CD4-positive, alpha-beta T cell treated with Interferon alpha-2 for 1 hour (primary cell): ENCODE measurements around the gene TMTC4.
"Not testable (repeated sequence)": the region's sequence is repeated elsewhere in the genome, so short reads cannot be mapped to it uniquely, and the experiment has no call there.

Experiments
- DNase-seq, 2 donors: peaks; one replicate each; pipeline ENCODE4 v3.0.0-alpha.2; 2020 to 2022

The TMTC4 gene, protein sequence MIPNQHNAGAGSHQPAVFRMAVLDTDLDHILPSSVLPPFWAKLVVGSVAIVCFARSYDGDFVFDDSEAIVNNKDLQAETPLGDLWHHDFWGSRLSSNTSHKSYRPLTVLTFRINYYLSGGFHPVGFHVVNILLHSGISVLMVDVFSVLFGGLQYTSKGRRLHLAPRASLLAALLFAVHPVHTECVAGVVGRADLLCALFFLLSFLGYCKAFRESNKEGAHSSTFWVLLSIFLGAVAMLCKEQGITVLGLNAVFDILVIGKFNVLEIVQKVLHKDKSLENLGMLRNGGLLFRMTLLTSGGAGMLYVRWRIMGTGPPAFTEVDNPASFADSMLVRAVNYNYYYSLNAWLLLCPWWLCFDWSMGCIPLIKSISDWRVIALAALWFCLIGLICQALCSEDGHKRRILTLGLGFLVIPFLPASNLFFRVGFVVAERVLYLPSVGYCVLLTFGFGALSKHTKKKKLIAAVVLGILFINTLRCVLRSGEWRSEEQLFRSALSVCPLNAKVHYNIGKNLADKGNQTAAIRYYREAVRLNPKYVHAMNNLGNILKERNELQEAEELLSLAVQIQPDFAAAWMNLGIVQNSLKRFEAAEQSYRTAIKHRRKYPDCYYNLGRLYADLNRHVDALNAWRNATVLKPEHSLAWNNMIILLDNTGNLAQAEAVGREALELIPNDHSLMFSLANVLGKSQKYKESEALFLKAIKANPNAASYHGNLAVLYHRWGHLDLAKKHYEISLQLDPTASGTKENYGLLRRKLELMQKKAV

DNA sequence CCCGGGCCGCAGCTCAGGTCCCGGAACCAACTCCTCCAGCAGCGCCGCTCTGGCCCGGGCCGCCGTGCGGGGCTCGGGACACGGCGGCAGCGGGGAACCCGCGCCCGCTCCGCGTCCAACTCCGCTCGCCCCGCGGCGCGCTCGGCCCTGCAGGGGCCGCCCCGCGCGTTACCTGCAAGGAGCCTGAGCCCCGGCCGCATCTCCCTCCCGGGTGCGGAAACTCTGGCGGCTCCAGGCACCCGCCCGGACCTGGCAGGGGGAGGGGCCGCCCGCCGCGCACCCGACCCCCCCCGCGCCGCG, at the start of gene TMTC4:
TSS of gene TMTC4 (minus strand) at position 224 of the 300 bp plus-strand sequence. CDS start 4,433 bp downstream, outside the sequence.
- no peak for DNase-seq

GRCh38 chr13:100722517-100722916, 47.9 kb upstream of the TMTC4 start:
- no peak for DNase-seq

DNA sequence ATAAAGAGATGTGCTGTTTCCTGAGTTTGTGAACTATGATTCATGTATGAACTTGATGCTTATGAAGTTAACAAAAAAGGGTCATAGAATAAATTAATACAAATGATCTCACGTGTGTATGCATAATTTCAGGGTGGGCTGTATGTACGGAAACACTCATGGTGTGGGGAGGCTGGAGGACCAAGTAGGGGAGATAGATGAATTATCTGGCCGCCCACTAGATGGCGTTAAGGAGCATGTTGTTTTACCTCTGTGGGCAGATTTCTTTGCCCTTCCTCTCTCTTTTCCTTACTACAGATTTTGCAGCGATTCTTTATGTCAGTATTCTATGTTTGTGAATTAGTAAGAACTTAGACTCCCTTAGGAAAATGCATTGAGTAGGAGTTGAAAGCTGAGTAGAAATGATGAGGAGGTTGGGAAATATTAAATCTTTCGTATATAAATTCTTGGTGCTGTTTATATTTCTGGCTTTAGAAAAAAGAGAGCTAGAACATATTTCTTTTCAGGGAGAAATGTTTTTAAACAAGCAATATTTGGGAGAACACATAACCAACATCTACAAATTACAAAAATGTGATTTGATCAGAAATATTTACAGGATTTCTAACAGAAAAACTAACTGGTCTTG, 47.4 kb upstream of the TMTC4 start:
- DNase-seq = peak; percentile 24 to 51

GRCh38 chr13:100715604-100716003, 41.0 kb upstream of the TMTC4 start:
- no peak for DNase-seq

DNA sequence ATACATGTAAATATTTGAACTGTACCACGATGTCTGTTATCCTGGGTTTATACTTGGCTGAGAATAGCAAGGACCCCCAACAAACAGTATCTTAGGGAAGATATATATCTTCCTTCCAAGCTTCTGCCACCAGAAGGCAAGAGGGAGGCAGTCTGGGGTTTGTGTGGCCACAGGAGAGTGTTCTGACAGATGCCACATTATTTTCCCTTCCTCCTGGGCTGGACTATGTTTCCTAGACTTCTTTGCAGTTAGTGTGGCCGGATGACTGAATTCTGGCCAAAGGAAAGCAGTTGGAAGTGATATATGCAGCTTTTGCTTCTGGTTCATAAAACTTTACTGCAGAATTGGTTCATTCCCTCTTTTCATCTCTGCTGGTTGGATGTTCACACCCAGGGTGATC, 39.9 kb upstream of the TMTC4 start:
- DNase-seq = no peak

DNA sequence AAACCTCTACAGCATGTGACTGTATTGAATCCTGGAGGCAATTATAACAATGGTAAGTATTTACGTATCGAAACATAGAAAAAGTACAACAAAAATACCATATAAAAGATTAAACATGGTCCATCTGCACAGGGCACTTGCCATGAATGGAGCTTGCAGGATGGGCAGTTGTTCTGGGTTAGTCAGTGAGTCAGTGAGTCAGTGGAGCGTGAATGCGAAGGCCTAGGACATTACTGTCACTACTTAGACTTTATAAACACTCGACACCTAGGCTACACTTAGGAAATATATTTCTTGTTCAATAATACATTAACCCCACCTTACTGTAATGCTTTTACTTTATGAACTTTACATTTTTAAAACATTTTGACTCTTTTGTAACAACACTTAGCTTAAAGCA, 35.6 kb upstream of the TMTC4 start:
- no peak for DNase-seq

DNA sequence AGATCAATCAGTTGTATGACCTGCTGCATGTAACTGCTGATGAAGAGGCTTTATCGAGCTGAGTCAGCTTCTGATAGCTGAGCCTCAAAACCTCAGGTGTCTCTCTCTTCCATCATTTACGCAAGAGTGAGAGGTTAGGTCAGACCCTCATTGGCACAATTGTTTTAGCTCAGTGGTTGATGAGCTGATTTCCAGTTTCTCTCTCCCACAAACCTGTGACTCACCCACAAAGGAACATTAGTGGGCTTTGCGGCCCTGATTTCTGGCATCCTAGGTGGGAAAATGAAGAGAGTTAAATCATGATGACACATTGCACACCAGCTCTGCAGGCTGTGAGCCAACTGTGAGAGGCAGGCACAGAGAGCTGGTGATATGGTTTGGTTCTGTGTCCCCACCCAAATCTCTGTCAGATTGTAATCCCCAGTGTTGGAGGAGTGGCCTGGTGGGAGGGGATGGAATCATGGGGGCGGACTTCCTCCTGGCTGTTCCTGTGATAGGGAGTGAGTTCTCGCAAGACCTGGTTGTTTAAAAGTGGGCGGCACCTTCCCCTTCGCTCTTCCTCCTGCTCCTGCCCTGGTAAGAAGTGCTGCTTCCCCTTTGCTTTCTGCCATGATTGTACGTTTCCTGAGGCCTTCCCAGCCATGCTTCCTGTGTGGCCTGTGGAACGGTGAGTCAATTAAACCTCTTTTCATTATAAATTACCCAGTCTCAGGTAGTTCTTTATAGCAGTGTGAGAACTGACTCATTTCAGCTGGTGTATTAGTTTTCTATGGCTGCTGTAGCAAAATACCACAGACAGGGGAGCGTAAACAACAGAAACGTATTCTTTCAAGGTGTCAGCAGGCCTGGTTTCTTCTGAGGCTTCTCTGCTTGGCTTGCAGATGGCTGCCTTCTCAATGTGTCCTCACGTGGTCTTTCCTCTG, 33.5 kb upstream of the TMTC4 start:
- no peak for DNase-seq

DNA sequence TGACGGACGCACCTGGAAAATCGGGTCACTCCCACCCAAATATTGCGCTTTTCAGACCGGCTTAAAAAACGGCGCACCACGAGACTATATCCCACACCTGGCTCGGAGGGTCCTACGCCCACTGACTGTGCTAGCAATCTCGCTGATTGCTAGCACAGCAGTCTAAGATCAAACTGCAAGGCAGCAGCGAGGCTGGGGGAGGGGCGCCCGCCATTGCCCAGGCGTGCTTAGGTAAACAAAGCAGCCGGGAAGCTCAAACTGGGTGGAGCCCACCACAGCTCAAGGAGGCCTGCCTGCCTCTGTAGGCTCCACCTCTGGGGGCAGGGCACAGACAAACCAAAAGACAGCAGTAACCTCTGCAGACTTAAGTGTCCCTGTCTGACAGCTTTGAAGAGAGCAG, 23.7 kb upstream of the TMTC4 start:
- DNase-seq = not testable (repeated sequence)

DNA sequence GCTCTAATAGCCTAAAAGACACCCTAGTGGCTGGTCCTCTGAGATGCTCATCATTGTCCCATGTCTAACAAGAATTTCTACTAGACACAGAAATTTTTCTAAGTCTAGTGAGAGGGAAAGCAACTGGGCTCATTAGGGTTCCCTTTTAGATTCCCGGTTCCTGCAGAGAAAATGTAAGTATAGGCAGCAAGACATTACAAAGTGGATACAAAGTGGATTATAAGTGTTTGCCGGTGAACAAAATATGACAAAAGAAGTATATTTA, 20.8 kb upstream of the TMTC4 start:
- DNase-seq = no peak

- no peak for DNase-seq
Observed at GRCh38 chr13:100694722-100695508, 20.3 kb upstream of the TMTC4 start.

DNA sequence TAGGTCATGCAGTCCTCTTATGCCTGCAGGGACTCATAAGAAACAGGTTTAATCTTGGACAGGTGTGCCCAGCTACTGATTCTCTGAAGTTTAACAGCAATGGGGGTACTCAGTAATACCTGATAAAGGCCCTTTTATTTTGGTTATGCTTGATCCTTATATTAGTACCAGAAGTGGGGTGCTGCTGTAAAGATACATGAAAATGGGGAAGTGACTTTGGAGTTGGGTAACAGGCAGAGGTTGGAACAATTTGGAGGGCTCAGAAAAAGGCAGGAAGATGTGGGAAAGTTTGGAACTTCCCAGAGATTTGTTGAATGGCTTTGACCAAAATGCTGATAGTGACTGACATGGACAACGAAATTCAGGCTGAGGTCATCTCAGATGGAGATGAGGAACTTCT, 14.6 kb upstream of the TMTC4 start:
- no peak for DNase-seq

- no peak for DNase-seq
Observed at GRCh38 chr13:100680131-100680530, 5.5 kb upstream of the TMTC4 start.

DNA sequence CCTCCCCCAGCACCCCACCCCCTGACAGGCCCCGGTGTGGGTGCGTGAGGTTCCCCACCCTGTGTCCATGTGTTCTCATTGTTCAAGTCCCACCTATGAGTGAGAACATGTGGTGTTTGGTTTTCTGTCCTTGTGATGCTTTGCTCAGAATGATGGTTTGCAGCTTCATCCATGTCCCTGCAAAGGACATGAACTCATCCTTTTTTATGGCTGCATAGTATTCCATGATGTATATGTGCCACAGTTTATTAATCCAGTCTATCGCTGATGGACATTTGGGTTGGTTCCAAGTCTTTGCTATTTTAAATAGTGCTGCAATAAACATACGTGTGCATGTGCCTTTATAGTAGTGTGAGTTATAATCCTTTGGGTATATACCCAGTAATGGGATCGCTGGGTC, 2.5 kb upstream of the TMTC4 start:
- not testable (repeated sequence) for DNase-seq

- peak in 1 of 2 donors; percentile 21 for DNase-seq
Observed at GRCh38 chr13:100675661-100676129, 1.1 kb upstream of the TMTC4 start.

DNA sequence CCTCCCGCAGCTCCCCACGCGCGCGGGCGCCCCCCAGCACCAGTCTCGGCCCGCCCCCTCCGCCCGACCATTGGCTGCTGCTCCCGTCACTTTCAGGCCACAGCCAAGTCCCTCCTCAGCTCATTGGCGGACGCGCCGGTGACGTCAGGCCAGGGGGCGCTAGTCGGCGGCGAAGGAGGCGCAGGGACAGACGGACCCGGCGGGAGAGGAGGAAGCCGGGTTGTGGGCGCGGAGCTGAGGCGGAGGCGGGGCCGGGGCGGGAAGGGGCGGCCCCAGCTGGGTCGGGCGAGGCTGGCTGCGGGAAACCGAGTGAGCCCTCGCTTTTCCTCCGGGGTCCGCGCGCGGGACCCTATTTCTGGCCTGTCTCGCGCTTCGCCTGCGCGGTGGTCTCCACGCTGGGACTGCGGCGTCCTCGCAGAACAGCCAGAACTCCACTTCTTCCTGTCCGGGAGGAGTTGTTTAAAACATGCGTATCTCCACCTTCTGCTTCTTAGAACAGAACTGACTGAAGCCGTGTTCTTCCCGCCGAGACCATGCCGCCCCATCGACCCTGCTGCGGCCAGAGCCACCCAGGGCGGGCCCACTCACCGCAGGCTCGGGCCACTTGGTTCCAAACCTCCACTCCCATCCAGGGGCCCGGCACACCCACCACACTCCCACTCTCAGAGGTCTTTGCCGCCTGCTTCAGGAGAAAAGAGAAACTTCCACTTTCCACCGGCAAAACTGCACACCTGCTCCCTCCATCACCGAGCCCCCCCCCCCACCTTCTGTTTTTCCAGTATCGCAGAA, 471 bp upstream of the TMTC4 start:
- peak; percentile 99 for DNase-seq

GRCh38 chr13:100673713-100674571, 653 bp downstream of the TMTC4 start:
- DNase-seq = peak; percentile 33 to 52

GRCh38 chr13:100673376-100673712, 1.3 kb downstream of the TMTC4 start:
- no peak for DNase-seq

- DNase-seq = no peak
Observed at GRCh38 chr13:100671389-100672182, 3.0 kb downstream of the TMTC4 start.

DNA sequence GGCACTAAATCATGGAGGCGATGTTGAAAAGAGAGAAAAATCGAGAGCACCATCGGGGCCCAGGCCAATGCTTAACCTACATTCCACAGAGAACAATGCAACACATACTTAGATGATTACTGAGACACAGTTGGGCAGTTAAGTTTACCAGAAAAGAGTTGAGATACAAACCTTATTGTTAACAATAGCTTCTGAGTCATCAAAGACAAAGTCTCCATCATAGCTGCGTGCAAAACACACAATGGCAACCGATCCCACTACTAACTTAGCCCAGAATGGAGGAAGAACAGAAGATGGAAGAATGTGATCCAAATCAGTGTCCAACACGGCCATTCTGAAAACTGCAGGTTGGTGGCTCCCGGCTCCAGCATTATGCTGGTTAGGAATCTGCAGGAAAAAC, 6.2 kb downstream of the TMTC4 start:
- no peak for DNase-seq

GRCh38 chr13:100667894-100668293, 6.7 kb downstream of the TMTC4 start:
- no peak for DNase-seq
